CD4-positive, CD25-positive, alpha-beta regulatory T cell (primary cell): Measurements from ENCODE around the gene TMEM176B. TPM values are rescaled to one million over a fixed set of nuclear protein-coding genes. Genes with fewer than 3 reads are reported as not detected.

Experiments
- ATAC-seq, 2 donors: fragments of 150-1000 bp; cut with Tn5 transposase; one replicate each; pipeline ENCODE4 v1.10.0; 2021; ENCODE audit warnings: low read depth in 2 of 2, moderate number of reproducible peaks in 2 of 2, moderate library complexity in 1 of 2
- DNase-seq, 3 donors: peaks; one replicate each; pipeline versions ENCODE4 v3.0.0 to v3.0.0-alpha.2; 2012 to 2022; ENCODE audit warnings: mixed read lengths in 1 of 3
- H3K27ac ChIP-seq: one replicate; pipeline ENCODE4 v1.7.0; 2013; ENCODE audit warnings: mild to moderate bottlenecking, low read length; ENCODE audit not compliant: insufficient read depth, poor library complexity, severe bottlenecking
- H3K27me3 ChIP-seq: one replicate; pipeline ENCODE4 v1.7.0; 2013; ENCODE audit warnings: low read length; ENCODE audit not compliant: control insufficient read depth, insufficient read depth
- H3K36me3 ChIP-seq: one replicate; pipeline ENCODE4 v1.7.0; 2013; ENCODE audit warnings: mild to moderate bottlenecking, low read length, moderate library complexity; ENCODE audit not compliant: control insufficient read depth, insufficient read depth
- H3K4me1 ChIP-seq: 2 replicates; pipeline ENCODE4 v1.7.0; 2013; ENCODE audit warnings: mild to moderate bottlenecking, low read length; ENCODE audit not compliant: insufficient read depth, control insufficient read depth, poor library complexity, severe bottlenecking
- H3K4me3 ChIP-seq: one replicate; pipeline ENCODE4 v1.7.0; 2013; ENCODE audit warnings: low read depth, mild to moderate bottlenecking, low read length, moderate library complexity
- H3K9me3 ChIP-seq, 2 experiments: 1 replicate in 1 of 2; 2 replicates in 1 of 2; pipeline ENCODE4 v1.7.0; 2013; ENCODE audit warnings: low read length in 2 of 2, mild to moderate bottlenecking in 1 of 2, moderate library complexity in 1 of 2; ENCODE audit not compliant: control insufficient read depth in 2 of 2
- H3K27ac Mint-ChIP-seq, 3 donors: one replicate each; pipeline ENCODE4 v1.8.0; 2020 to 2022; ENCODE audit warnings: mild to moderate bottlenecking in 3 of 3, mixed read lengths in 3 of 3, moderate library complexity in 2 of 3
- H3K27me3 Mint-ChIP-seq: one replicate; pipeline ENCODE4 v1.8.0; 2022; ENCODE audit warnings: mild to moderate bottlenecking, mixed read lengths
- H3K36me3 Mint-ChIP-seq: one replicate; pipeline ENCODE4 v1.8.0; 2020; ENCODE audit warnings: mixed read lengths
- H3K4me1 Mint-ChIP-seq, 4 donors: one replicate each; pipeline ENCODE4 v1.8.0; 2020 to 2022; ENCODE audit warnings: mixed read lengths in 4 of 4, mild to moderate bottlenecking in 1 of 4
- H3K4me3 Mint-ChIP-seq, 4 donors: one replicate each; pipeline ENCODE4 v1.8.0; 2020 to 2022; ENCODE audit warnings: mild to moderate bottlenecking in 4 of 4, mixed read lengths in 4 of 4, moderate library complexity in 3 of 4
- H3K9me3 Mint-ChIP-seq, 7 donors: one replicate each; pipeline ENCODE4 v1.8.0; 2020 to 2022; ENCODE audit warnings: mixed read lengths in 7 of 7, mild to moderate bottlenecking in 3 of 7, moderate library complexity in 2 of 7
- polyA plus RNA-seq, 4 donors: library from polyadenylated mRNA; unstranded; fragments of 300-500 nt; fragmentation: Illumina TruSeq; gene quantifications; one replicate each; pipeline ENCODE4 v1.2.3, GENCODE V29; 2021
- total RNA-seq: library from RNA; stranded (reverse); gene quantifications from one replicate; pipeline ENCODE4 v1.2.3, GENCODE V29; 2022

Gene TMEM176B
- total and polyA plus RNA-seq, 5 donors from 2014 or later, result 0.21 to 1.0 (median 0.33) TPM; not detected in 2

DNA sequence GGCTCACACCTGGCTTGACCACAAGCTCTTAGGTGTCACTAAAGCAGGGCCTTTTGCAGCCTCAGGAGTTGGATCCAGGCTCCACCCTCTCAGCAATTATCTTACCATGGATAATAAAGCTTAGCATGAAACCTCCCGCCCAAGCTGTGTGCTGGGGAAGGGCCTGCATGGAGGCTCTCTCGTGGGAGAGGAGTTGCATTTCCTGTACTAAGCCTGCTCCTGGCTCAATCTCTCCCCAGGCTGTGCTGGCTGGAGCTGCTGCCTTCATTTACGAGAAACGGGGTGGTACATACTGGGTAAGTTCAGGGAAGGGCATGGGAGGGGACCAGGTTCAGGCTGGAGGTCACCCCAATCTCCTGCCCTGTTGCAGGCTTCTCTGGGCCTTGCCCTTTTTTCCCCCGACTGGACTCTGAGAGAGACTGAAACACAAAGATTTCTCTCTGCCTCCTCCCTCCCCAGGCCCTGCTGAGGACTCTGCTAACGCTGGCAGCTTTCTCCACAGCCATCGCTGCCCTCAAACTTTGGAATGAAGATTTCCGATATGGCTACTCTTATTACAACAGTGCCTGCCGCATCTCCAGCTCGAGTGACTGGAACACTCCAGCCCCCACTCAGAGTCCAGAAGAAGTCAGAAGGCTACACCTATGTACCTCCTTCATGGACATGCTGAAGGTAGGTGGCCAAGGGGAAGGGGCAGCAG is 3.1 kb upstream of the TMEM176B start:
- H3K4me1 ChIP-seq, result peaks cover 18% of the 10 kb centered on the region
- no peak overlapping the region for H3K4me3 ChIP-seq
- no peaks in the 10 kb centered on the region for H3K36me3 ChIP-seq
- ATAC-seq (no peak), DNase-seq (no peak)
- peaks cover 35% of the 10 kb centered on the region for H3K27me3 ChIP-seq
- peaks cover 0 to 15% (median 3%) of the 10 kb centered on the region in 4 donors for H3K4me1 Mint-ChIP-seq
- H3K4me3 Mint-ChIP-seq, result peak overlapping the region in 2 of 4 donors; percentile 35 to 46
- H3K9me3 ChIP-seq, result peaks cover 11 to 21% of the 10 kb centered on the region in 2 experiments
- no peak overlapping the region for H3K27ac Mint-ChIP-seq
- no peak overlapping the region for H3K27ac ChIP-seq
- H3K27me3 Mint-ChIP-seq, result peaks cover 73% of the 10 kb centered on the region
- peaks cover 0 to 21% (median 5%) of the 10 kb centered on the region in 7 donors for H3K9me3 Mint-ChIP-seq
- no peaks in the 10 kb centered on the region for H3K36me3 Mint-ChIP-seq

DNA sequence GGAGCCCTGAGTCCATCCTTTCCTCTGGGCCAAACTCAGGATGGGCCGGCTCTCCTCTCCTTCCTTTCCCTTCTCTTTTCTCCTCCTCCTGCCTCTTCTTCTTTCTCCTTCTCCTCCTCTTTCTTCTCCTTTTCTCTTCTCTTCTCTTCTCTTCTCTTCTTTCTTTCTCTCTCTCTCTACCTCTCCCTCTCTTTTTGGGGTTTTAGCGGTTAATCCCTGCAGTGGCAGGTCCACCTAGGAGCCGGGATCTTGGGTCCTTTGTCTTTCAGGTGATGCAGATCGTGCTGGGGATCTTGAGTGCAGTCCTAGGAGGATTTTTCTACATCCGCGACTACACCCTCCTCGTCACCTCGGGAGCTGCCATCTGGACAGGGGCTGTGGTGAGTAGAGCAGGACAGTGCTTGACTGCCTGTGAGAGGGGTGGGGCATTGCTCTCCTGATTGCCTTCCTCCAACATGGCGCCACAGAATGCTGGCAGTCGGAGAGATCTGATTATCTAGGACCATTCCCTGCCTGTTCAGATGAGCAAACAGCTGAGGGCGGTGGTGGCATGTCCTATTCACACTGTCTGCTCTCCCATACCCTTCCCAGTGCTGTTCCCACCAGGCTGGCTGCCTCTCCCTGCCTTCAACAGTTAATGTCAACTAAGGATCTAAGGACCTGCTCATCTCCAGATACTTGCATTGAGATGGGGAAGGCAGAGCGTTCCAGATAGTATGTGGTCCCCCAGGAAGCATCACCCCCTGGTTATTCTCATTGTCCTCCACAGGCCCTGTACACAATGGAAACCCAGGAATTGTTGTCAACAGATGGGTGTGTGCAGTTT is 2.0 kb upstream of the TMEM176B start:
- Mint-ChIP-seq H3K4me3 (peak overlapping the region in 3 of 4 donors; percentile 15 to 40 (median 21)), H3K27me3 (peaks cover 72% of the 10 kb centered on the region), H3K27ac (peak overlapping the region in 1 of 3 donors; percentile 34), H3K9me3 (peaks cover 0 to 18% (median 5%) of the 10 kb centered on the region in 7 donors), H3K4me1 (peaks cover 0 to 15% (median 3%) of the 10 kb centered on the region in 4 donors), H3K36me3 (no peaks in the 10 kb centered on the region)
- Histone ChIP-seq H3K27ac (no peak overlapping the region), H3K36me3 (no peaks in the 10 kb centered on the region), H3K4me1 (peaks cover 18% of the 10 kb centered on the region), H3K27me3 (peaks cover 38% of the 10 kb centered on the region), H3K9me3 (peaks cover 11 to 21% of the 10 kb centered on the region in 2 experiments), H3K4me3 (no peak overlapping the region)
- DNase-seq, result no peak
- no peak for ATAC-seq

DNA sequence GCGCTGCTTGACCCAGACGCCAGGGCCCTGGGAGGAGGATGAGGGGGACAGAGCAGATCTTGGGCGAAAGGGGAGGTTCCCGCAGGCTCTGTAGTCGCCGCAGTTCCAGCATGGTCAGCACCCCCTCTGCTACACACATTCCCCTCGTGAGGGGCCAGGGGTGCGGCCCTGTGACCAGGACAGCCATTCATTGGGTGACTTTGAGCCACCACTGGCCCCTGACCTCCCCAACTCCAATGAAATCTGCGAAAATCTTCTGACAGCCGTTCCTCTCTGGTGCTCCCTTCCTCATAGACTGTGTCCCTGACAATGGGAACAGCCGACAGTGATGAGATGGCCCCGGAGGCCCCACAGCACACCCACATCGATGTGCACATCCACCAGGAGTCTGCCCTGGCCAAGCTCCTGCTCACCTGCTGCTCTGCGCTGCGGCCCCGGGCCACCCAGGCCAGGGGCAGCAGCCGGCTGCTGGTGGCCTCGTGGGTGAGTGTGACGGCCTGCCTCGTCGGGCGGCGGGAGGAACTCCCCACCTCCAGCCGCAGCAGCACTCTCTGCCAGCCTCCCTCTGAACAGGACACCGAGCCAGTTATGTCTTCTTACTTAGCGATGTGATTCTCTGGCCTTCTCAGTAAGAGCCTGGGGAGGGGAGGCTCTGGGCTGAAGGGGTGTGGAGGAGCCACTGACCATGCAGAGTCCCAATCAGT is 1.2 kb upstream of the TMEM176B start:
- peak overlapping the region in 1 of 3 donors; percentile 73 for H3K27ac Mint-ChIP-seq
- no peak for ATAC-seq
- peaks cover 69% of the 10 kb centered on the region for H3K27me3 Mint-ChIP-seq
- no peak for DNase-seq
- H3K9me3 Mint-ChIP-seq, result peaks cover 0 to 15% (median 2%) of the 10 kb centered on the region in 7 donors
- H3K27me3 ChIP-seq, result peaks cover 36% of the 10 kb centered on the region
- peak overlapping the region in 2 of 4 donors; percentile 51 to 79 for H3K4me3 Mint-ChIP-seq
- H3K9me3 ChIP-seq, result peaks cover 7 to 15% of the 10 kb centered on the region in 2 experiments
- H3K4me3 ChIP-seq, result no peak overlapping the region
- no peak overlapping the region for H3K27ac ChIP-seq
- H3K4me1 ChIP-seq, result peaks cover 18% of the 10 kb centered on the region
- H3K36me3 ChIP-seq, result no peaks in the 10 kb centered on the region
- H3K36me3 Mint-ChIP-seq, result no peaks in the 10 kb centered on the region
- H3K4me1 Mint-ChIP-seq, result peaks cover 0 to 15% (median 3%) of the 10 kb centered on the region in 4 donors

DNA sequence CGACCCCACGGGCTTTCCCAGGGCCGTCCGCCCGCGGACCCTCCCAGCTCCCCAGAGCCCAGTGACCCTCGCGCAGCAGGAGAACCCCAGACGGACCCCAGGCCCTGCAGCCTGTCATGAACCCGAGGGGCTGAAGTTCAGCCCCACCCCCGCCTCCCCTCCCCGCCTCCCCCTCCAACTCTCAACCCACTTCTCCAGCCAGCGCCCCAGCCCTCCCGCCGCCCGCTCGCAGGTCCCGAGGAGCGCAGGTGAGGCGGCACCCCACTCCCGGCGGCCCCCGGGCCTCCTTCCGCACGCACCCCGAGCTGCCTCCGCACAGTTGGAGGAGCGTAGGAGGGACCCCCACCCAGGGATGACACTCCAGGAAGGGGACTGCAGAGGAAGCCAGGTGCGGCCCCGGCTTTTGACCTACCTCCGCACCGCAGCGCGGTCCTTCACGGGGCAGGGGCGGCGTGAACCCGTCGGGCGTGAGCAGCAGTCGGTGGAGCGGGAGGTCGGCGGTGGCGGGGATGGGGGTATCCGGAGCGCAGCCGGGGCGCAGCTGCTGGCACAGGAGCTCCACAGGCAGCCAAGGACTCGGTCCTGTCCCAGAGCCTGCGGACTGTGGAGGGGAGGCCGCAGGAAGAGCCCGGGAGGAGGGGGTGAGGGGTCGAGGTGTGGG is 547 bp upstream of the TMEM176B start, which contains the start of gene TMEM176A:
Gene TMEM176A (plus strand): TSS at position 189 of the 661 bp plus-strand sequence. CDS start 782 bp downstream, outside the sequence.
- peak in 2 of 3 donors; percentile 6 to 11 for DNase-seq
- peaks cover 32% of the 10 kb centered on the region for H3K27me3 ChIP-seq

DNA sequence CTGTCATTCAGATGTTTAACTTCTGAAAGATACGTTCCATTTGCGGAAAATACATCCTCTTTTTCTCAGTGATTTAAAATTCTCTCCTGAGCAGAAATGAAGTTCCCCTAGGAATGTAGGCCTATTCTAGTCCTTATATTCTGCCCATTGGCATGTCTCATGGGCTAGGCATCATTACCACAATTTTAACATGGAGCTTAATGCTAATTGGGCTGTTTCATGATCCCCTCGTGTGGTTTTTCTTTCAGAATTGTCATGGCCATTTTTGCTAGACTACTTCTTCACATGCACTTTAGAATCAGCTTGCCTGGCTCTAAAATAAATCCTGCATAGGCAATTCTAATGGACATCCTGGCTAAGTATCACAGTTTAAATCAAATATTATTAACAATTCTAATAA is 1.0 kb downstream of the TMEM176B start:
- Histone ChIP-seq H3K9me3 (no peaks in the 10 kb centered on the region), H3K4me1 (peaks cover 18% of the 10 kb centered on the region), H3K36me3 (no peaks in the 10 kb centered on the region), H3K27me3 (peaks cover 31% of the 10 kb centered on the region), H3K27ac (no peak overlapping the region), H3K4me3 (no peak overlapping the region)
- peaks cover 48% of the 10 kb centered on the region for H3K27me3 Mint-ChIP-seq
- peaks cover 0 to 8% (median under 1%) of the 10 kb centered on the region in 7 donors for H3K9me3 Mint-ChIP-seq
- H3K27ac Mint-ChIP-seq, result no peak overlapping the region
- DNase-seq (no peak), ATAC-seq (no peak)
- H3K36me3 Mint-ChIP-seq, result no peaks in the 10 kb centered on the region
- H3K4me3 Mint-ChIP-seq, result peak overlapping the region in 3 of 4 donors; percentile 26 to 75 (median 74)
- H3K4me1 Mint-ChIP-seq, result peaks cover 0 to 15% (median 3%) of the 10 kb centered on the region in 4 donors

More for the DNA sequence above, 547 bp upstream of the TMEM176B start, which contains the start of gene TMEM176A:
- H3K4me1 Mint-ChIP-seq, result peaks cover 0 to 15% (median 3%) of the 10 kb centered on the region in 4 donors
- ATAC-seq, result peak in 1 of 2 donors; percentile 39
- H3K27me3 Mint-ChIP-seq, result peaks cover 62% of the 10 kb centered on the region
- Histone ChIP-seq H3K4me3 (no peak within 1 kb of the TSS), H3K9me3 (peaks cover under 1 to 8% of the 10 kb centered on the region in 2 experiments), H3K36me3 (no peaks in the 10 kb centered on the region), H3K27ac (no peak within 1 kb of the TSS), H3K4me1 (peaks cover 18% of the 10 kb centered on the region)
- H3K36me3 Mint-ChIP-seq, result no peaks in the 10 kb centered on the region
- H3K9me3 Mint-ChIP-seq, result peaks cover 0 to 14% (median 2%) of the 10 kb centered on the region in 7 donors
- H3K4me3 Mint-ChIP-seq, result peak within 1 kb of the TSS in 3 of 4 donors; percentile 26 to 79 (median 75)
- peak within 1 kb of the TSS in 1 of 3 donors; percentile 73 for H3K27ac Mint-ChIP-seq

DNA sequence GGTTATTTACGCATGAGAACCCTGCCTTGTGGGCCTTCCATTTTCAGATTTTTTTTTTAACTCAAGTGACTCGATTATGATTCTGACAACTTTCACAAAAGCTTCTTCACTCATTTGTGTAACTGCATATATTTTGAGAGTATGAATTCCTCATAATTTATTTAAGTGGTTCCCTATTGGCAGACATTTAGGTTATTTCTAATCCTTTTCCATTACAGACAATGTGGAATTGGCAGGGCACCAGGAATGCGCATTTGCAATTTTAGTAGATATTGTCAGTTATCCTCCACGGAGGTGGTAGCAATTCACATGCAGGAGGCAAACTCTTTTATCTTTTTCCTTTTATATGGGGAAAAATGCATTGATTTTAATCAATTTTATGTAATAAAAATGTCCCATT is 2.5 kb downstream of the TMEM176B start:
- Mint-ChIP-seq H3K36me3 (no peaks in the 10 kb centered on the region), H3K27me3 (peaks cover 35% of the 10 kb centered on the region), H3K4me3 (no peak overlapping the region), H3K27ac (no peak overlapping the region), H3K4me1 (peaks cover 0 to 15% (median 2%) of the 10 kb centered on the region in 4 donors), H3K9me3 (peaks cover 0 to 8% (median 0%) of the 10 kb centered on the region in 7 donors)
- DNase-seq (no peak), ATAC-seq (no peak)
- Histone ChIP-seq H3K36me3 (no peaks in the 10 kb centered on the region), H3K9me3 (no peaks in the 10 kb centered on the region), H3K27ac (no peak overlapping the region), H3K27me3 (peaks cover 24% of the 10 kb centered on the region), H3K4me3 (no peak overlapping the region), H3K4me1 (peaks cover 18% of the 10 kb centered on the region)
